Suppressor macrophage treated with lipopolysaccharide for 1 hour (primary cell): Measurements from ENCODE around the gene TNNI2.
"Not testable (repeated sequence)": the region's sequence is repeated elsewhere in the genome, so short reads cannot be mapped to it uniquely, and the experiment has no call there.

Experiments
- DNase-seq, 3 donors: peaks; one replicate each; pipeline ENCODE4 v3.0.0-alpha.2; 2020 to 2022

The TNNI2 gene

GRCh38 chr11:1838426-1839144 lies at the start of gene TNNI2:
TSS of gene TNNI2 (plus strand) at chr11:1838981. CDS start at chr11:1839697, 716 bp downstream.
- no peak for DNase-seq

- no peak for DNase-seq
Measured at GRCh38 chr11:1791912-1792311, 46.9 kb upstream of the TNNI2 start.

DNA sequence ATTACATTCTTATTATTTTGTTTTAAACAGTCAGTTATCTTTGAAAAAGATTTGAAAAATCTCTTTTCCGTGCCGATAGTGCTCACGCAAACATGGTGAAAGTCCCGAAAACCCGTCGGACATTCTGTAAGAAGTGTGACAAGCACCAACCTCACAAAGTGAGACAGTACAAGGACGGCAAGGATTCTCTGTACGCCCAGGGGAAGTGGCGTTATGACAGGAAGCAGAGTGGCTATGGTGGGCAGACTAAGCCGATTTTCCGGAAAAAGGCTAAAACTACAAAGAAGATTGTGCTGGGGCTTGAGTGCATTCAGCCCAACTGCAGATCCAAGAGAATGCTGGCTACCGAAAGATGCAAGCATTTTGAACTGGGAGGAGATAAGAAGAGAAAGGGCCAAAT lies 46.3 kb upstream of the TNNI2 start:
- peak in 2 of 3 donors; percentile 36 to 39 for DNase-seq

GRCh38 chr11:1793081-1793480 lies 45.7 kb upstream of the TNNI2 start:
- DNase-seq, result no peak

DNA sequence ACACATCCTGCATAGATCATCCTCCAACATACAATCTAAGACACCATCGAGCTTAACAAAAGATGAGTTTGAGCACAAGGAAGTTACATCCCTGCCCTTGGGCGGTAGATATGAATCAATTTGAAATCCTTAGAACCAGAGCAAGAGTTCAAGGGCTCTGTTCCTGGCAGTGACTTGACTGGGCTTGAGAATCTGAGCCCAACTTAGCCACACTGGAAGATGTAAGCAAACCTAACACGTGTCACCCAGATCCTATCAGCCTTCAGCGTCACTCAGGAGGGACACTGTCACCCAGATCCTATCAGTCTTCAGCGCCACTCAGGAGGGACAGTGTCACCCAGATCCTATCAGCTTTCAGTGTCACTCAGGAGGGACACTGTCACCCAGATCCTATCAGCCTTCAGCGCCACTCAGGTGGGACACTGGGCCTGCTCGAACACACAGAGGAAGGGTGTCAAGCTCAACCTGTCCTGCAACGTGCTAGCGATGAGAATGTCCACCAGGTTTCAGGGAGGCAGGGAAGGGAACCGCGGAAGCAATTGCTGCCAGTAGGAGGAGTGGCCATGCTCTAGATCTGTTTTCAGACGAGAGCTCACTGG lies 42.3 kb upstream of the TNNI2 start:
- no peak for DNase-seq

GRCh38 chr11:1797391-1798125 lies 41.2 kb upstream of the TNNI2 start:
- peak in 1 of 3 donors; percentile 5 for DNase-seq

- no peak for DNase-seq
Measured at GRCh38 chr11:1803246-1803645, 35.5 kb upstream of the TNNI2 start.

GRCh38 chr11:1803835-1804519 lies 34.8 kb upstream of the TNNI2 start:
- DNase-seq, result not testable (repeated sequence)

DNA sequence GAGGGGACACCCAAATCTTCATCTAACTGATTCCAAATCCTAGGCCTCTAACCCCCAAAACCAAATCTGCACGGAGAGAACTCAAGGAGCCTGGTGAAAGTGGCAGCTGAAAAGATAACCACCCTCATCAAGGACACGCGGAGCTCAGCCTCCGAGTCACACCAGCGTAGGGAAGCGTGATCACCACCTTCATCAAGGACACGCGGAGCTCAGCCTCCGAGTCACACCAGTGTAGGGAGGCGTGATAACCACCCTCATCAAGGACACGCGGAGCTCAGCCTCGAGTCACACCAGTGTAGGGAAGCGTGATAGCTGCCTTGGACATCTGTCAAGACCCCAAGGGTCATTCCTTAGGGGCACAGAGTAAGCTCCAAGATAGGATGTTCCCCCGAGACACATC lies 33.3 kb upstream of the TNNI2 start:
- no peak for DNase-seq

DNA sequence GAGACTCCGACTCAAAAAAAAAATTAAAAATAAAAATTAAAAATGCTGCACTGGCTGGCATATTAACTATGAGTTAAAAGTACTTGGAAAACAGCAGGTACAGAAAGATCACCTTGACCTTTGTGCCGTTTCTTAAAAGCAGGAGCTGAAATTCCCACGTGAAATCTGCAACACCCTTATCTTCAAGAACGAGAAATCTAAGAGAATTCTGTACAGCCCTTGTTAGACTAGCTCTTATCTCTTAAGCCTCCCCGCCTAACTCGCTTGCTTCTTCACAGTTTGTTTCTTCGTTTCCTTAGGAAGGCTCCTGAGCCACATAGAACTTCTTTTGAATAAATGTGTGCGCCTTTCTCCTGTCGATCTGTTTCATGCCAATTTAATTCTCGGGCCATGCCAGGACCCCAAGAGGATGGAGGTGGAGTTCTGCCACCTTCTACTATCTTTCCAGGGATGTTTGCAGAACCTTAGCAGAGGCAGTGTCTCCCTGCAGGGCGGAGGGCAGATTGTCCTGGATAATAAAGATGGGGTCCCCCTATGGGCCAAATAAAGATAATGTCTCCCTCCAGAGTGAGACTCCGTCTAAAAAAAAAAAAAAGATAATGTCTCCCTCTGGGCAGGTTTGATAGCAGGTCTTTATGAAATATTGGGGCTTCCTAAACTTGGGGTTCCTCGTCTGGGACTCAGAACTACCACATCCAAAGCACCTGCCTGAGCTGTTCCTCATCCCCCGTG lies 31.4 kb upstream of the TNNI2 start:
- DNase-seq, result peak in 1 of 3 donors; percentile 23

DNA sequence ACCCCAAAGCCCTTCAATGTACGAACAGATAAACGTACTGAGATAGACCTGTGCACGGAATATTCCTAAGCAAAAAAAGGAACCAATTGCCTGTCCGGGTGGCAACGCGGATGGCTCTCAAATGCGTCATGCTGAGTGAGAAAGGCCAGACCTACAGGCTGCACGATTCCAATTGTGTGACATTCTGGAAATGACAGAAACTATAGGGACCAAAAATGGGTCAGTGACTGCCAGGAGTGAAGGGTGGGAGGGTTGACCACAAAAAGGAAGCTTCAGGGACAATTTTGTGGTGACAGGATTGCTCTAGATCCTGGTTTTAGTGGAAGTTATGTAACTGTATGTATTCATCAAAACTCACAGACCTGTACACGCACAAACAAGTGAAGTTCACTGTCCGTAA lies 28.0 kb upstream of the TNNI2 start:
- DNase-seq, result peak; percentile 83 to 89 (median 88)

DNA sequence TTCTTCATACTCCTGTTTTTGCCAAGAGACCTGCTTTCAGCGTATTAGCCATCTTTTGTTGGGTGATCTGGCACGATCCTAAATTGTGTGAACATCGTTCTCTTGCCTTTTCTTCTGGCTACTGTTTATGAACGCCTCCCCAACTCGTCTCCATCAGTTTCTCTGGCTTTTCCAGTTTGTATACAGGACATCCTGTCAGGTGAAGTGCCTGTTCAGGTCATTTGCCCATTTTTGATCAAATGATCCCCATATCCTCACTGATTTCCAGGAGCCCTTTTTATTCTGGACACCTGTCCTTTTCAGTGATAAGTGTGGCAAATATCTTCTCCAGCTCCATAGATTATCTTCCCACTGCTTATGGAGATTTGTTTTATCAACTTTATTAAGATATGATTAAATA lies 26.5 kb upstream of the TNNI2 start:
- no peak for DNase-seq

- no peak for DNase-seq
Measured at GRCh38 chr11:1812801-1813200, 26.0 kb upstream of the TNNI2 start.

- not testable (repeated sequence) for DNase-seq
Measured at GRCh38 chr11:1813356-1813755, 25.4 kb upstream of the TNNI2 start.

- DNase-seq, result no peak
Measured at GRCh38 chr11:1814691-1815090, 24.1 kb upstream of the TNNI2 start.

- no peak for DNase-seq
Measured at GRCh38 chr11:1815311-1815710, 23.5 kb upstream of the TNNI2 start.

GRCh38 chr11:1815751-1816150 lies 23.0 kb upstream of the TNNI2 start:
- DNase-seq, result no peak

DNA sequence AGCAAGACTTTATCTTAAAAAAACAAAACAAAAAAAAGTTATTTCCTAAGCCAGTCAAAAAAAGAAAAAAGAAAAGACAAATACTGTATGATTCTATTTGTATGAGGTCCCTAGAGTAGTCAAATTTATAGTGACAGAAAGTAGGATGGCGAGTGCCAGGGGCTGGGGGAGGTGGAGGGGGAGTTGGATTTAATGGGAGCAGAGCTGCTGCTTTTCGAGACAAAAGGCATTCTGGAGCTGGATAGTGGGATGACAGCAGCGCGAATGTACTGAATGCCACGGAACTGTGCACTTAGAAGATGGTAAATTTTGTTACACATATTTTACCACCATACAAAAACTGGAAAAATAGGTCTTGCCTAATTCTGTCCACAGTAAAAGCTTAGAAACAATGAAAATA lies 21.8 kb upstream of the TNNI2 start:
- DNase-seq, result no peak

DNA sequence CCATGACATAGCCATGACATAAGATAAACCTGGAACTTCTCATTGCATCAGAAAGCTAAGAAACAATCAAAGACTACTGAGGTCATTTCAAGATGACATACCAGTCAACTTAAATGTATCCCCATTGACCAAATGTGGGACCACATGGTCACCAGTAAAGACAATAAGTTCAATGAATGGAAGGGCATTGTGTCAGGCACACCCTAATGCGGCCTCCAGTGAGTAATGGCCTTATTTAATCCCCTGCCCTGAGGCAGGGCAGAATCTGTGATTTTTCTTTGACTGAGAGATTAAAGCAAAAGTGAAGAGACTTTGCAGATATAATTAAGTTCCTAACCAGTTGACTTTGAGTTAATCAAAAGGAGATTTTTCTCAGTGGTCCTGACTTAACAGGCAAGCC lies 21.3 kb upstream of the TNNI2 start:
- no peak for DNase-seq

GRCh38 chr11:1819074-1819473 lies 19.7 kb upstream of the TNNI2 start:
- DNase-seq, result no peak

DNA sequence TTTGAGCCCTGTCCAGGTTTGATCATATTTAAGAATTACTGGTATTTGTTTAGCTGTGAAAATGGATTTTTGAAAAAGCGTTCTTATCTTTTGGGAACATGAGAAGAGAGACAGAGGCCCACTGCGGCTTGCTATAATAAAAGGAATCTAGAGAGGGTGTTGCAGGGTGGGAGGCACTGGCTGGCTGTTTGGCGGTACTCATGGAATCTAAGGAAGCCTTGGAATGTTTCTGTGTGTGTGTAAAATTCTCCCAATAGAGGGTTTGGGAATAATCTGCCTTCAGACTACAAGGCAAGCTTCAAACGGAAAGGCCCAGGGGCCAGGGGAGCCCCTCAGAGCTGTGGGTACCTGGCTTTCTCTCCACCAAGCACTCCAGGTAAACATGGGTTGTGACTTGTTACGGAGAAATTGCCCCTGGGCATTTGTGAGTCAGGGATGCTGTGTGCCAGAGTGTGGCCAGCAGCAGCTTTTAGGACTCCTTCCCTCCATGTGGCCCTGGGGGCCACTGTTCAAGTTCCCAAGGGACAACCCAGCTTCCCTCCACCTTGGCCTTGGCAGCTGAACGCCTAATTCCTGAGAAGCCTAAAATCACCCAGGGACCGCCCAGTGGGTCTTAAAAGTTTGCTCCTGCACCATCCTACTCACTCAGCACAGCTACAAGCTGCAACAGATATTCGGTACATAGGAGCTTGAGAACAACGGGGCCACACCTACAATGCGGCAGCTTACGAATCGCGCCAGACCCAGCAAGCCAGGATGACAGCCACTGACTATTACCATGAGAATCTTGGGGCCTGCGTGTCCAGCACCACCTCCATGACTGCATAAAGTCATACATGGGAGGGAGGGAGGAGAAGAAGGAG lies 18.1 kb upstream of the TNNI2 start:
- DNase-seq, result no peak

GRCh38 chr11:1821562-1821961 lies 17.2 kb upstream of the TNNI2 start:
- DNase-seq, result no peak
